ENCODE measurements around the gene ARHGEF11.

DNA sequence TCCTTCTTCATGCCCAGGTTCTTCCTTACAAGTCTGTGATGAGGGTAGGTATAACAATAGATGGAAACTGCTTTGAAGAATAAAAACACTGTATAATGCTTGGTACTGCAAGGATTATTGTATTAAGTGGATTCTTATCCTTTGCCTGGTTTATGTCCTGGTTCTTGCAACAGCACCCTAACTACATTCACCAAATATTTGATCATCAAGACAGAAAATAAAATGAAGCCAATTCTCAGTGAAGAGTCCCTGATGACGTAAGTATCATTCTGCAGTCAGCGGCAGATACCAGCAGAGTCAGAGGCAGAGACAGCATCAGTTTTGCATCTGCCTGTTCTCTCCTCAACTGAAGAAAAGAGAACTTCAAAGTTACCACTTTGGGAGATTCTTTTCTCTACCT, 19.7 kb downstream of the ARHGEF11 start:
- TF ChIP-seq, protein P1, sequence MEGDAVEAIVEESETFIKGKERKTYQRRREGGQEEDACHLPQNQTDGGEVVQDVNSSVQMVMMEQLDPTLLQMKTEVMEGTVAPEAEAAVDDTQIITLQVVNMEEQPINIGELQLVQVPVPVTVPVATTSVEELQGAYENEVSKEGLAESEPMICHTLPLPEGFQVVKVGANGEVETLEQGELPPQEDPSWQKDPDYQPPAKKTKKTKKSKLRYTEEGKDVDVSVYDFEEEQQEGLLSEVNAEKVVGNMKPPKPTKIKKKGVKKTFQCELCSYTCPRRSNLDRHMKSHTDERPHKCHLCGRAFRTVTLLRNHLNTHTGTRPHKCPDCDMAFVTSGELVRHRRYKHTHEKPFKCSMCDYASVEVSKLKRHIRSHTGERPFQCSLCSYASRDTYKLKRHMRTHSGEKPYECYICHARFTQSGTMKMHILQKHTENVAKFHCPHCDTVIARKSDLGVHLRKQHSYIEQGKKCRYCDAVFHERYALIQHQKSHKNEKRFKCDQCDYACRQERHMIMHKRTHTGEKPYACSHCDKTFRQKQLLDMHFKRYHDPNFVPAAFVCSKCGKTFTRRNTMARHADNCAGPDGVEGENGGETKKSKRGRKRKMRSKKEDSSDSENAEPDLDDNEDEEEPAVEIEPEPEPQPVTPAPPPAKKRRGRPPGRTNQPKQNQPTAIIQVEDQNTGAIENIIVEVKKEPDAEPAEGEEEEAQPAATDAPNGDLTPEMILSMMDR (conservative IDR thresholded peaks at IDR 0.05; ENCODE audit: low read depth, low read length), result no peak
- TF ChIP-seq EZH2 (IDR thresholded peaks at IDR 0.05; ENCODE audit: borderline replicate concordance, low read depth, low read length, poor library complexity, severe bottlenecking), result no peak
